Heart right ventricle (tissue), 16 donors: ENCODE data around the gene LPCAT1. TPM values are rescaled to one million over a fixed set of nuclear protein-coding genes. Genes with fewer than 3 reads are reported as not detected.

Experiments used
- ATAC-seq, 8 donors: fragments of 200-7000 bp; cut with Tn5 transposase; one replicate each; pipeline ENCODE4 v1.9.1; 2020; ENCODE audit warnings: mild to moderate bottlenecking in 8 of 8, moderate library complexity in 8 of 8, moderate number of reproducible peaks in 1 of 8
- DNase-seq, 2 donors: peaks; one replicate each; pipeline ENCODE4 v3.0.0-alpha.2; 2020
- H3K27ac ChIP-seq, 10 donors: fragments of 200-600 bp; sonication (generic) in 2 of 10; one replicate each; pipeline versions ENCODE4 v1.5.0 to v1.8.0; 2020 to 2022; ENCODE audit warnings: mild to moderate bottlenecking in 3 of 10
- H3K27me3 ChIP-seq, 7 donors: fragments of 200-600 bp; one replicate each; pipeline ENCODE4 v1.8.0; 2021 to 2022; ENCODE audit warnings: mild to moderate bottlenecking in 2 of 7
- H3K36me3 ChIP-seq, 9 donors: fragments of 200-600 bp; sonication (generic) in 1 of 9; one replicate each; pipeline versions ENCODE4 v1.5.0 to v1.8.0; 2020 to 2022; ENCODE audit warnings: mild to moderate bottlenecking in 2 of 9
- H3K4me1 ChIP-seq, 9 donors: fragments of 200-600 bp; sonication (generic) in 1 of 9; one replicate each; pipeline versions ENCODE4 v1.5.0 to v1.8.0; 2020 to 2022; ENCODE audit warnings: mild to moderate bottlenecking in 4 of 9
- H3K4me3 ChIP-seq, 10 donors: fragments of 200-600 bp; sonication (generic) in 2 of 10; one replicate each; pipeline versions ENCODE4 v1.5.0 to v1.8.0; 2020 to 2022; ENCODE audit warnings: mild to moderate bottlenecking in 7 of 10, moderate library complexity in 2 of 10
- H3K9me3 ChIP-seq, 11 donors: fragments of 200-600 bp in 10 of 11; sonication (generic) in 2 of 11; one replicate each; pipeline versions ENCODE4 v1.5.0 to v1.8.0; 2013 to 2022; ENCODE audit warnings: mild to moderate bottlenecking in 2 of 11, control low read depth in 1 of 11, moderate library complexity in 1 of 11
- WGBS, 2 donors: extraction: QIAGEN DNeasy Blood & Tissue Kit; methylation state at CpG; one replicate each; pipeline ENCODE4 v1.1.7; 2013; ENCODE audit warnings: inconsistent platforms in 1 of 2; 5-methylcytosine and 5-hydroxymethylcytosine counted together
- intact Hi-C, 10 donors: fragments of 100-400 bp; cut with DNase I; formaldehyde crosslinking; loops; one replicate each; pipeline versions ENCODE4 v1.11.1 to v1.14.2; 2022
- polyA plus RNA-seq, 2 donors: library from polyadenylated mRNA; stranded (reverse); fragments of 200-250 nt; gene quantifications; one replicate each; pipeline ENCODE4 v1.2.3, GENCODE V29; 2013
- total RNA-seq, 10 donors: library from RNA; stranded (reverse); fragmentation: NEBNext Ultra II Directional in 3 of 10; extraction: Animal tissue kit (Norgen Biotek cat#: 25700) in 3 of 10; gene quantifications; one replicate each; pipeline versions ENCODE4 v1.2.1 to v1.2.4, GENCODE V29; 2021 to 2023
- TF ChIP-seq, protein P1 (sequence below), 9 donors: fragments of 200-600 bp; sonication (generic) in 2 of 9; IDR thresholded peaks; one replicate each; pipeline versions ENCODE4 v1.5.0 to v1.8.0; 2021 to 2022; ENCODE audit warnings: antibody characterized with exemption in 9 of 9, mild to moderate bottlenecking in 5 of 9, moderate library complexity in 1 of 9
- donor health status: Arrhythmogenic right ventricular cardiomyopathy.
- donor health status: ischemic (EF 13 %, LVEDD 7.1; RV severe dilation, severe dysfunction).
- donor health status: healthy with polysubstance abuse.
- donor health status: DM: no; HTN: yes; CAD: no.
- donor health status: DM: no; HTN: no; CAD: no.
- donor health status: ischemic (EF 25% LVEDD 6.9; RV normal size, moderate dysfunction).
- donor health status: ischemic (EF 25% LVEDD 5.7; RV mildly dilated, moderate dysfunction).
- donor health status: healthy.
- donor health status: DM: yes; HTN: yes; CAD: no.
- donor health status: Ischemic cardiomyopathy.
- donor health status: ischemic (EF 35%, LVEDD 5.7; RV mildly dilated, moderate dysfunction).
- donor health status: nonischemic (EF 11% LVEDD 7.7; RV severe dilation, severe dysfunction).
- donor health status: DM: yes; HTN: yes; CAD: no.
- donor health status: PGD.
- donor health status: ischemic (EF 29% LVEDD 5.4; RV normal size, mild dysfunction).
- donor health status: nonischemic (EF 23%, LVEDD 6.1; RV moderate dilation, normal function).

The LPCAT1 gene
- total and polyA plus RNA-seq, 12 donors: 5.6 to 25.5 (median 9.6) TPM

GRCh38 chr5:1479066-1479465 lies 44.7 kb downstream of the LPCAT1 start:
- 93 to 95% methylated on average over 7 of the region's 7 CpGs for WGBS, 2 donors
- Histone ChIP-seq H3K27me3 (no peaks in the 10 kb centered on the region), H3K36me3 (peaks cover 0 to 63% (median 7%) of the 10 kb centered on the region in 9 donors), H3K4me1 (peaks cover 0 to 52% (median 0%) of the 10 kb centered on the region in 9 donors), H3K4me3 (no peak overlapping the region), H3K27ac (peak overlapping the region in 2 of 10 donors; percentile 46 to 92), H3K9me3 (no peaks in the 10 kb centered on the region)
- TF ChIP-seq, protein P1, sequence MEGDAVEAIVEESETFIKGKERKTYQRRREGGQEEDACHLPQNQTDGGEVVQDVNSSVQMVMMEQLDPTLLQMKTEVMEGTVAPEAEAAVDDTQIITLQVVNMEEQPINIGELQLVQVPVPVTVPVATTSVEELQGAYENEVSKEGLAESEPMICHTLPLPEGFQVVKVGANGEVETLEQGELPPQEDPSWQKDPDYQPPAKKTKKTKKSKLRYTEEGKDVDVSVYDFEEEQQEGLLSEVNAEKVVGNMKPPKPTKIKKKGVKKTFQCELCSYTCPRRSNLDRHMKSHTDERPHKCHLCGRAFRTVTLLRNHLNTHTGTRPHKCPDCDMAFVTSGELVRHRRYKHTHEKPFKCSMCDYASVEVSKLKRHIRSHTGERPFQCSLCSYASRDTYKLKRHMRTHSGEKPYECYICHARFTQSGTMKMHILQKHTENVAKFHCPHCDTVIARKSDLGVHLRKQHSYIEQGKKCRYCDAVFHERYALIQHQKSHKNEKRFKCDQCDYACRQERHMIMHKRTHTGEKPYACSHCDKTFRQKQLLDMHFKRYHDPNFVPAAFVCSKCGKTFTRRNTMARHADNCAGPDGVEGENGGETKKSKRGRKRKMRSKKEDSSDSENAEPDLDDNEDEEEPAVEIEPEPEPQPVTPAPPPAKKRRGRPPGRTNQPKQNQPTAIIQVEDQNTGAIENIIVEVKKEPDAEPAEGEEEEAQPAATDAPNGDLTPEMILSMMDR (IDR thresholded peaks at IDR 0.05): no peak
- ATAC-seq: no peak
- intact Hi-C loops: loop anchor here in 2 of 10 donors (10.0 kb wide), 2 partner anchors 166 to 314 kb away; no protein-coding TSS in a partner anchor
- DNase-seq: no peak

- H3K36me3 ChIP-seq: peaks cover 0 to 65% (median 7%) of the 10 kb centered on the region in 9 donors
- intact Hi-C loops: loop anchor here in 2 of 10 donors (10.0 kb wide), 2 partner anchors 166 to 314 kb away; no protein-coding TSS in a partner anchor
- H3K4me3 ChIP-seq: no peak overlapping the region
- TF ChIP-seq, protein P1 (IDR thresholded peaks at IDR 0.05): no peak
- H3K9me3 ChIP-seq: no peaks in the 10 kb centered on the region
- DNase-seq (no peak), ATAC-seq (no peak)
- H3K27ac ChIP-seq: peak overlapping the region in 2 of 10 donors; percentile 46 to 92
- H3K4me1 ChIP-seq: peaks cover 0 to 52% (median 0%) of the 10 kb centered on the region in 9 donors
- 92 to 94% methylated on average over 13 of the region's 13 CpGs for WGBS, 2 donors
- no peaks in the 10 kb centered on the region for H3K27me3 ChIP-seq
Measured at GRCh38 chr5:1478271-1479035, 45.3 kb downstream of the LPCAT1 start.

- Histone ChIP-seq H3K4me1 (peaks cover 0 to 52% (median 0%) of the 10 kb centered on the region in 9 donors), H3K9me3 (no peaks in the 10 kb centered on the region), H3K27ac (peak overlapping the region in 1 of 10 donors; percentile 92), H3K36me3 (peaks cover 0 to 67% (median 7%) of the 10 kb centered on the region in 9 donors), H3K4me3 (no peak overlapping the region), H3K27me3 (no peaks in the 10 kb centered on the region)
- TF ChIP-seq, protein P1 (IDR thresholded peaks at IDR 0.05): no peak
- WGBS, 2 donors: 88 to 89% methylated on average over 16 of the region's 16 CpGs
- DNase-seq: peak; percentile 42 to 45
- ATAC-seq: peak; percentile 28 to 78 (median 56)
- intact Hi-C loops: loop anchor here in 2 of 10 donors (10.0 kb wide), 2 partner anchors 167 to 313 kb away; no protein-coding TSS in a partner anchor
Measured at GRCh38 chr5:1477341-1477740, 46.4 kb downstream of the LPCAT1 start.

DNA sequence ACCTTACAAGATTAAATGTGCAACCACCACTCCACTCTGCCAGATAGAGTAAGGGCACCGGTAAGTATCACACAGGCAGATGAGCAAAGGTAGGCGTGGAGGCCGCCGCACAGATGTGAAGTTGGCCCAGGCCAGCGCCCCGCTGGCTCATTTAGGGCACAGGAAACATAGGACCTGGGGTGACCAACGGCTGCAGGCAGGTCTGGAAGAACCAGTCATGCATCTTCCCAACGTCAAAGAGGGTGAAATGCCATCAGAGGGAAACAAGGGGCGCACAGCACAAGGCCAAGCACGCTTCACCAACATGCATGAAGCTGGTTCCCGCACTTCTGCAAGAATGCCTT lies 46.8 kb downstream of the LPCAT1 start:
- peaks cover 0 to 52% (median 0%) of the 10 kb centered on the region in 9 donors for H3K4me1 ChIP-seq
- TF ChIP-seq, protein P1 (IDR thresholded peaks at IDR 0.05): no peak
- intact Hi-C loops: loop anchor here in 2 of 10 donors (10.0 kb wide), 2 partner anchors 168 to 312 kb away; no protein-coding TSS in a partner anchor
- no peaks in the 10 kb centered on the region for H3K9me3 ChIP-seq
- peaks cover 0 to 71% (median 7%) of the 10 kb centered on the region in 9 donors for H3K36me3 ChIP-seq
- H3K27me3 ChIP-seq: no peaks in the 10 kb centered on the region
- H3K4me3 ChIP-seq: no peak overlapping the region
- ATAC-seq (peak in 1 of 8 donors; percentile 3), DNase-seq (no peak)
- H3K27ac ChIP-seq: peak overlapping the region in 1 of 10 donors; percentile 92
- 95 to 97% methylated on average over 11 of the region's 11 CpGs for WGBS, 2 donors
